Heart right ventricle (tissue), 16 donors: ENCODE data around the gene CALB2. TPM values are rescaled to one million over a fixed set of nuclear protein-coding genes. Genes with fewer than 3 reads are reported as not detected.

Experiments
- ATAC-seq, 8 donors: fragments of 200-7000 bp; cut with Tn5 transposase; one replicate each; pipeline ENCODE4 v1.9.1; 2020; ENCODE audit warnings: mild to moderate bottlenecking in 8 of 8, moderate library complexity in 8 of 8, moderate number of reproducible peaks in 1 of 8
- DNase-seq, 2 donors: peaks; one replicate each; pipeline ENCODE4 v3.0.0-alpha.2; 2020
- H3K27ac ChIP-seq, 10 donors: fragments of 200-600 bp; sonication (generic) in 2 of 10; one replicate each; pipeline versions ENCODE4 v1.5.0 to v1.8.0; 2020 to 2022; ENCODE audit warnings: mild to moderate bottlenecking in 3 of 10
- H3K27me3 ChIP-seq, 7 donors: fragments of 200-600 bp; one replicate each; pipeline ENCODE4 v1.8.0; 2021 to 2022; ENCODE audit warnings: mild to moderate bottlenecking in 2 of 7
- H3K36me3 ChIP-seq, 9 donors: fragments of 200-600 bp; sonication (generic) in 1 of 9; one replicate each; pipeline versions ENCODE4 v1.5.0 to v1.8.0; 2020 to 2022; ENCODE audit warnings: mild to moderate bottlenecking in 2 of 9
- H3K4me1 ChIP-seq, 9 donors: fragments of 200-600 bp; sonication (generic) in 1 of 9; one replicate each; pipeline versions ENCODE4 v1.5.0 to v1.8.0; 2020 to 2022; ENCODE audit warnings: mild to moderate bottlenecking in 4 of 9
- H3K4me3 ChIP-seq, 10 donors: fragments of 200-600 bp; sonication (generic) in 2 of 10; one replicate each; pipeline versions ENCODE4 v1.5.0 to v1.8.0; 2020 to 2022; ENCODE audit warnings: mild to moderate bottlenecking in 7 of 10, moderate library complexity in 2 of 10
- H3K9me3 ChIP-seq, 11 donors: fragments of 200-600 bp in 10 of 11; sonication (generic) in 2 of 11; one replicate each; pipeline versions ENCODE4 v1.5.0 to v1.8.0; 2013 to 2022; ENCODE audit warnings: mild to moderate bottlenecking in 2 of 11, control low read depth in 1 of 11, moderate library complexity in 1 of 11
- WGBS, 2 donors: extraction: QIAGEN DNeasy Blood & Tissue Kit; methylation state at CpG; one replicate each; pipeline ENCODE4 v1.1.7; 2013; ENCODE audit warnings: inconsistent platforms in 1 of 2; 5-methylcytosine and 5-hydroxymethylcytosine counted together
- intact Hi-C, 10 donors: fragments of 100-400 bp; cut with DNase I; formaldehyde crosslinking; loops; one replicate each; pipeline versions ENCODE4 v1.11.1 to v1.14.2; 2022
- polyA plus RNA-seq, 2 donors: library from polyadenylated mRNA; stranded (reverse); fragments of 200-250 nt; gene quantifications; one replicate each; pipeline ENCODE4 v1.2.3, GENCODE V29; 2013
- total RNA-seq, 10 donors: library from RNA; stranded (reverse); fragmentation: NEBNext Ultra II Directional in 3 of 10; extraction: Animal tissue kit (Norgen Biotek cat#: 25700) in 3 of 10; gene quantifications; one replicate each; pipeline versions ENCODE4 v1.2.1 to v1.2.4, GENCODE V29; 2021 to 2023
- TF ChIP-seq, protein P1 (sequence below), 9 donors: fragments of 200-600 bp; sonication (generic) in 2 of 9; IDR thresholded peaks; one replicate each; pipeline versions ENCODE4 v1.5.0 to v1.8.0; 2021 to 2022; ENCODE audit warnings: antibody characterized with exemption in 9 of 9, mild to moderate bottlenecking in 5 of 9, moderate library complexity in 1 of 9
- donor health status: Arrhythmogenic right ventricular cardiomyopathy.
- donor health status: ischemic (EF 13 %, LVEDD 7.1; RV severe dilation, severe dysfunction).
- donor health status: healthy with polysubstance abuse.
- donor health status: DM: no; HTN: yes; CAD: no.
- donor health status: DM: no; HTN: no; CAD: no.
- donor health status: ischemic (EF 25% LVEDD 6.9; RV normal size, moderate dysfunction).
- donor health status: ischemic (EF 25% LVEDD 5.7; RV mildly dilated, moderate dysfunction).
- donor health status: healthy.
- donor health status: DM: yes; HTN: yes; CAD: no.
- donor health status: Ischemic cardiomyopathy.
- donor health status: ischemic (EF 35%, LVEDD 5.7; RV mildly dilated, moderate dysfunction).
- donor health status: nonischemic (EF 11% LVEDD 7.7; RV severe dilation, severe dysfunction).
- donor health status: DM: yes; HTN: yes; CAD: no.
- donor health status: PGD.
- donor health status: ischemic (EF 29% LVEDD 5.4; RV normal size, mild dysfunction).
- donor health status: nonischemic (EF 23%, LVEDD 6.1; RV moderate dilation, normal function).

Gene CALB2
- total and polyA plus RNA-seq, 12 donors = 0.16 to 3.7 (median 1.2) TPM; not detected in 3

- H3K27me3 ChIP-seq = peaks cover 0 to 63% (median 35%) of the 10 kb centered on the region in 7 donors
- no peak for DNase-seq
- no peak for ATAC-seq
- H3K4me3 ChIP-seq = no peak overlapping the region
- intact Hi-C loops = no loop called here
- WGBS, 2 donors = 61 to 70% methylated on average over 11 of the region's 11 CpGs
- H3K4me1 ChIP-seq = peaks cover 0 to under 1% (median 0%) of the 10 kb centered on the region in 9 donors
- no peaks in the 10 kb centered on the region for H3K36me3 ChIP-seq
- no peak overlapping the region for H3K27ac ChIP-seq
- TF ChIP-seq, protein P1, sequence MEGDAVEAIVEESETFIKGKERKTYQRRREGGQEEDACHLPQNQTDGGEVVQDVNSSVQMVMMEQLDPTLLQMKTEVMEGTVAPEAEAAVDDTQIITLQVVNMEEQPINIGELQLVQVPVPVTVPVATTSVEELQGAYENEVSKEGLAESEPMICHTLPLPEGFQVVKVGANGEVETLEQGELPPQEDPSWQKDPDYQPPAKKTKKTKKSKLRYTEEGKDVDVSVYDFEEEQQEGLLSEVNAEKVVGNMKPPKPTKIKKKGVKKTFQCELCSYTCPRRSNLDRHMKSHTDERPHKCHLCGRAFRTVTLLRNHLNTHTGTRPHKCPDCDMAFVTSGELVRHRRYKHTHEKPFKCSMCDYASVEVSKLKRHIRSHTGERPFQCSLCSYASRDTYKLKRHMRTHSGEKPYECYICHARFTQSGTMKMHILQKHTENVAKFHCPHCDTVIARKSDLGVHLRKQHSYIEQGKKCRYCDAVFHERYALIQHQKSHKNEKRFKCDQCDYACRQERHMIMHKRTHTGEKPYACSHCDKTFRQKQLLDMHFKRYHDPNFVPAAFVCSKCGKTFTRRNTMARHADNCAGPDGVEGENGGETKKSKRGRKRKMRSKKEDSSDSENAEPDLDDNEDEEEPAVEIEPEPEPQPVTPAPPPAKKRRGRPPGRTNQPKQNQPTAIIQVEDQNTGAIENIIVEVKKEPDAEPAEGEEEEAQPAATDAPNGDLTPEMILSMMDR (IDR thresholded peaks at IDR 0.05) = no peak
- H3K9me3 ChIP-seq = no peaks in the 10 kb centered on the region
These were observed 11.0 kb downstream of the CALB2 start for GRCh38 chr16:71369494-71369893.

GRCh38 chr16:71371237-71371636 lies 12.7 kb downstream of the CALB2 start:
- TF ChIP-seq, protein P1 (IDR thresholded peaks at IDR 0.05) = no peak
- WGBS, 2 donors = 61 to 64% methylated on average over 2 of the region's 2 CpGs
- Histone ChIP-seq H3K36me3 (no peaks in the 10 kb centered on the region), H3K4me1 (no peaks in the 10 kb centered on the region), H3K4me3 (no peak overlapping the region), H3K9me3 (no peaks in the 10 kb centered on the region), H3K27ac (no peak overlapping the region), H3K27me3 (peaks cover 0 to 74% (median 33%) of the 10 kb centered on the region in 7 donors)
- intact Hi-C loops = no loop called here
- no peak for ATAC-seq
- no peak for DNase-seq

- H3K4me3 ChIP-seq = no peak overlapping the region
- intact Hi-C loops = no loop called here
- no peaks in the 10 kb centered on the region for H3K36me3 ChIP-seq
- no peaks in the 10 kb centered on the region for H3K9me3 ChIP-seq
- peaks cover 0 to 58% (median 16%) of the 10 kb centered on the region in 7 donors for H3K27me3 ChIP-seq
- DNase-seq = no peak
- no peak for ATAC-seq
- WGBS, 2 donors = 62 to 68% methylated on average over 8 of the region's 8 CpGs
- H3K27ac ChIP-seq = no peak overlapping the region
- H3K4me1 ChIP-seq = no peaks in the 10 kb centered on the region
- TF ChIP-seq, protein P1 (IDR thresholded peaks at IDR 0.05) = no peak
These were observed 14.6 kb downstream of the CALB2 start for GRCh38 chr16:71373073-71373472.

GRCh38 chr16:71376465-71377157 lies 18.1 kb downstream of the CALB2 start:
- intact Hi-C loops = no loop called here
- H3K4me1 ChIP-seq = no peaks in the 10 kb centered on the region
- H3K9me3 ChIP-seq = no peaks in the 10 kb centered on the region
- TF ChIP-seq, protein P1 (IDR thresholded peaks at IDR 0.05) = no peak
- H3K4me3 ChIP-seq = no peak overlapping the region
- 83 to 86% methylated on average over 5 of the region's 5 CpGs for WGBS, 2 donors
- H3K27me3 ChIP-seq = peaks cover 0 to 35% (median 27%) of the 10 kb centered on the region in 7 donors
- H3K27ac ChIP-seq = no peak overlapping the region
- H3K36me3 ChIP-seq = no peaks in the 10 kb centered on the region
- DNase-seq (no peak), ATAC-seq (no peak)
